OCI-LY1 (cell line): Measurements from ENCODE around the gene DIP2C.

Source experiments
- H2AFZ ChIP-seq: fragments of 200-600 bp; sonication (generic), shearing (Covaris generic); 2 replicates; pipeline ENCODE4 v1.6.0; 2014; ENCODE audit warnings: antibody characterized with exemption, mild to moderate bottlenecking, low read length
- H3F3A ChIP-seq: fragments of 200-600 bp; sonication (generic), shearing (Covaris generic); 2 replicates; pipeline ENCODE4 v1.6.0; 2014; ENCODE audit warnings: mild to moderate bottlenecking, antibody characterized with exemption, low read length, moderate library complexity; ENCODE audit not compliant: insufficient read depth
- H3K27ac ChIP-seq: fragments of 200-600 bp; sonication (generic); 2 replicates; pipeline ENCODE4 v1.5.1; 2014; ENCODE audit warnings: low read length, mixed run types, mild to moderate bottlenecking, low read depth; ENCODE audit not compliant: poor library complexity, severe bottlenecking
- H3K27me3 ChIP-seq: fragments of 200-600 bp; sonication (generic); 2 replicates; pipeline ENCODE4 v1.6.0; 2014; ENCODE audit warnings: antibody characterized with exemption, mild to moderate bottlenecking, low read length, moderate library complexity; ENCODE audit not compliant: insufficient read depth
- H3K36me3 ChIP-seq: fragments of 200-600 bp; sonication (generic); 2 replicates; pipeline ENCODE4 v1.6.1; 2014; ENCODE audit warnings: mild to moderate bottlenecking, antibody characterized with exemption, low read length, moderate library complexity, mixed read lengths; ENCODE audit not compliant: insufficient read depth
- H3K4me1 ChIP-seq: fragments of 200-600 bp; sonication (generic); 2 replicates; pipeline ENCODE4 v1.5.1; 2014; ENCODE audit warnings: mild to moderate bottlenecking, low read length, moderate library complexity; ENCODE audit not compliant: insufficient read depth, severe bottlenecking
- H3K4me2 ChIP-seq: fragments of 200-600 bp; sonication (generic), shearing (Covaris generic); 2 replicates; pipeline ENCODE4 v1.6.1; 2014; ENCODE audit warnings: low read length
- H3K4me3 ChIP-seq: fragments of 200-600 bp; sonication (generic); 2 replicates; pipeline ENCODE4 v1.5.1; 2014; ENCODE audit warnings: low read length, low read depth, mild to moderate bottlenecking, mixed read lengths; ENCODE audit not compliant: poor library complexity, severe bottlenecking
- H3K79me2 ChIP-seq: fragments of 200-600 bp; shearing (Covaris generic); 2 replicates; pipeline ENCODE4 v1.6.1; 2016; ENCODE audit warnings: mixed run types, low read length, mixed read lengths; ENCODE audit not compliant: insufficient read depth
- H3K9ac ChIP-seq: fragments of 200-600 bp; sonication (generic), shearing (Covaris generic); 2 replicates; pipeline ENCODE4 v1.6.1; 2014; ENCODE audit warnings: mild to moderate bottlenecking, low read length, mixed read lengths
- H3K9me2 ChIP-seq: fragments of 200-600 bp; sonication (generic), shearing (Covaris generic); 2 replicates; pipeline ENCODE4 v1.6.1; 2014; ENCODE audit warnings: low read depth, mild to moderate bottlenecking, low read length, mixed read lengths
- H3K9me3 ChIP-seq: fragments of 200-600 bp; shearing (Covaris generic); 2 replicates; pipeline ENCODE4 v1.6.1; 2014; ENCODE audit warnings: low read length, mixed read lengths
- H4K20me1 ChIP-seq: fragments of 200-600 bp; sonication (generic), shearing (Covaris generic); 2 replicates; pipeline ENCODE4 v1.6.0; 2016; ENCODE audit warnings: mild to moderate bottlenecking, low read length; ENCODE audit not compliant: insufficient read depth
- CTCF ChIP-seq: fragments of 200-600 bp; sonication (generic), shearing (Covaris generic); IDR thresholded peaks from 2 replicates; pipeline ENCODE4 v1.5.1; 2017; ENCODE audit warnings: mild to moderate bottlenecking, antibody characterized with exemption, low read length, moderate library complexity, mixed read lengths
- EZH2 ChIP-seq: fragments of 200-600 bp; sonication (generic), shearing (Covaris generic); IDR thresholded peaks from 2 replicates; pipeline ENCODE4 v1.8.0; 2017; ENCODE audit warnings: borderline replicate concordance, mixed run types, mild to moderate bottlenecking, antibody characterized with exemption, low read length, moderate library complexity, mixed read lengths

Gene DIP2C

GRCh38 chr10:670990-671389, 18.5 kb downstream of the DIP2C start:
- H3K4me3 ChIP-seq, result no peak overlapping the region
- 0 out of 2 replicates have a peak, but pooled peaks cover 3% of the 10 kb centered on the region for H3K27me3 ChIP-seq
- no peak overlapping the region for H3K9ac ChIP-seq
- no peak overlapping the region for H3K27ac ChIP-seq
- no peaks in the 10 kb centered on the region for H4K20me1 ChIP-seq
- no peaks in the 10 kb centered on the region for H3K4me1 ChIP-seq
- no peaks in the 10 kb centered on the region for H3K79me2 ChIP-seq
- H3K9me2 ChIP-seq, result no peaks in the 10 kb centered on the region
- H2AFZ ChIP-seq, result no peak overlapping the region
- H3K4me2 ChIP-seq, result no peak overlapping the region
- no peak for TF ChIP-seq CTCF
- no peak for TF ChIP-seq EZH2
- 0 out of 2 replicates have a peak, but pooled peaks cover 3% of the 10 kb centered on the region for H3K9me3 ChIP-seq
- H3F3A ChIP-seq, result peaks cover 5% of the 10 kb centered on the region
- no peaks in the 10 kb centered on the region for H3K36me3 ChIP-seq

- no peak overlapping the region for H2AFZ ChIP-seq
- H3K27me3 ChIP-seq, result 0 out of 2 replicates have a peak, but pooled peaks cover 3% of the 10 kb centered on the region
- no peak overlapping the region for H3K9ac ChIP-seq
- no peaks in the 10 kb centered on the region for H3K36me3 ChIP-seq
- peaks cover 5% of the 10 kb centered on the region for H3F3A ChIP-seq
- H3K9me2 ChIP-seq, result no peaks in the 10 kb centered on the region
- no peak for TF ChIP-seq EZH2
- no peak overlapping the region for H3K27ac ChIP-seq
- no peaks in the 10 kb centered on the region for H3K79me2 ChIP-seq
- H4K20me1 ChIP-seq, result no peaks in the 10 kb centered on the region
- 0 out of 2 replicates have a peak, but pooled peaks cover 3% of the 10 kb centered on the region for H3K9me3 ChIP-seq
- H3K4me3 ChIP-seq, result no peak overlapping the region
- H3K4me1 ChIP-seq, result no peaks in the 10 kb centered on the region
- H3K4me2 ChIP-seq, result no peak overlapping the region
Observed at GRCh38 chr10:670038-670437, 19.4 kb downstream of the DIP2C start.

- no peak for TF ChIP-seq EZH2
- TF ChIP-seq CTCF, result no peak
- Histone ChIP-seq H3K4me3 (no peak overlapping the region), H3K79me2 (no peaks in the 10 kb centered on the region), H3K27me3 (0 out of 2 replicates have a peak, but pooled peaks cover 3% of the 10 kb centered on the region), H4K20me1 (no peaks in the 10 kb centered on the region), H3K4me2 (no peak overlapping the region), H3K27ac (no peak overlapping the region), H2AFZ (no peak overlapping the region), H3K36me3 (no peaks in the 10 kb centered on the region), H3K9ac (no peak overlapping the region), H3K9me3 (0 out of 2 replicates have a peak, but pooled peaks cover 3% of the 10 kb centered on the region), H3F3A (peaks cover 5% of the 10 kb centered on the region), H3K9me2 (no peaks in the 10 kb centered on the region), H3K4me1 (no peaks in the 10 kb centered on the region)
Observed at GRCh38 chr10:668786-669485, 20.5 kb downstream of the DIP2C start.
